ENCODE measurements around the gene KDM7A. TPM values are rescaled to one million over a fixed set of nuclear protein-coding genes. Genes with fewer than 3 reads are reported as not detected.

KDM7A gene
- total and polyA plus RNA-seq, 2 of the 8 experiments (the other 6 are each of a cell fraction or from before 2014, with no cell fraction given), result 2.2 to 12.5 TPM

DNA sequence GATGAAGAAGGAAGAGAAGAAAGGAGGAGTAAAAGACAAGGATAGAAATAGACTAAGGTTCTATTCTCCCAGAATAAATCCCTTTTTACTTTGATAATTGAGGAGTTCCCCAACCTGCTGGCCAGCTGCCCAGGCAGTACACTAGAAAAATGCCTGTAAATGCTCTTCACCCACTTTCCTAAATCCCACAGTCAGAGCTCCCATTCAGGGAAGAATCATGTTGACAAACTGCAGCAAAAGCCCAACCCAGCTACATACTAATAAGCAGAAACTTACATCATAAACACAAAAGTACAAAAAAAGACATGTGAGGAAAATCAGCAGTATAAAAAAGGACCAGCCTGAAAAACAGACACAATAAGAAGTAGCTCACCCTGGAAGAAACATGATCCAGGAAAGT, 15.8 kb upstream of the KDM7A start:
- Histone ChIP-seq H3K79me2 (ENCODE audit: control insufficient read depth in 1 of 2, insufficient read depth in 2 of 2, low read length in 2 of 2) (no peaks in the 10 kb centered on the region), H3K4me2 (ENCODE audit: insufficient read depth in 1 of 2, low read depth in 2 of 2, low read length in 2 of 2) (no peak overlapping the region), H4K91ac (replicated peaks; ENCODE audit: insufficient read length, low read length) (no peak overlapping the region), H3K9me3 (ENCODE audit: insufficient read depth in 2 of 2, low read depth in 1 of 2, low read length in 1 of 2) (no peaks in the 10 kb centered on the region), H3K79me1 (ENCODE audit: low read depth, low read length) (no peaks in the 10 kb centered on the region), H3K36me3 (ENCODE audit: control insufficient read depth in 2 of 4, insufficient read depth in 4 of 4, low read length in 3 of 4) (no peaks in the 10 kb centered on the region), H3K56ac (replicated peaks; ENCODE audit: insufficient read length, low read depth, low read length) (no peak overlapping the region), H3K4me3 (ENCODE audit: extremely low read depth in 1 of 4, insufficient read depth in 2 of 4, low read depth in 3 of 4, low read length in 4 of 4) (no peak overlapping the region), H3K9ac (replicated peaks in 1 of 4; ENCODE audit: extremely low read depth in 1 of 4, low read depth in 3 of 4, low read length in 3 of 4) (no peak overlapping the region), H2AK5ac (ENCODE audit: low read depth, low read length) (no peak overlapping the region), H3K4me1 (replicated peaks in 1 of 4; ENCODE audit: control insufficient read depth in 3 of 4, insufficient read depth in 4 of 4, low read length in 3 of 4) (peaks cover 0 to 6% (median 1%) of the 10 kb centered on the region in 4 experiments; a peak in 2 of 7 replicates), H2BK15ac (ENCODE audit: low read length) (no peak overlapping the region), H3K27ac (ENCODE audit: low read depth, low read length) (no peak overlapping the region), H4K20me1 (replicated peaks in 1 of 2; ENCODE audit: control insufficient read depth in 1 of 2, insufficient read depth in 2 of 2, low read length in 2 of 2) (no peaks in the 10 kb centered on the region), H3K4ac (replicated peaks; ENCODE audit: insufficient read length, low read depth, low read length) (no peak overlapping the region), H2BK12ac (ENCODE audit: low read depth, low read length) (no peak overlapping the region), H3K14ac (ENCODE audit: insufficient read length) (no peak overlapping the region), H4K5ac (ENCODE audit: insufficient read length, low read depth, low read length) (no peak overlapping the region), H3K18ac (ENCODE audit: extremely low read depth, low read length) (no peak overlapping the region), H2BK5ac (ENCODE audit: low read depth, low read length) (no peak overlapping the region), H3K27me3 (replicated peaks in 1 of 4; ENCODE audit: control insufficient read depth in 3 of 4, extremely low read depth in 1 of 4, insufficient read depth in 3 of 4, low read length in 3 of 4) (no peaks in the 10 kb centered on the region), H4K8ac (ENCODE audit: extremely low read depth, insufficient read depth, low read length) (no peak overlapping the region), H2BK20ac (ENCODE audit: low read length) (no peak overlapping the region), H3K23ac (ENCODE audit: insufficient read length) (no peak overlapping the region), H2BK120ac (replicated peaks; ENCODE audit: low read depth, low read length) (no peak overlapping the region), H3K23me2 (ENCODE audit: low read depth, low read length) (no peaks in the 10 kb centered on the region), H2AFZ (ENCODE audit: low read length) (no peak overlapping the region)
- CTCF ChIA-PET (ENCODE audit: partially characterized antibody), result interaction anchor here (0.6 to 1.2 kb wide), 9 partner anchors 10 to 637 kb away, joined by 3 to 5 read pairs (median 3); no protein-coding TSS in a partner anchor
- FAIRE-seq, result no peak
- POLR2A ChIA-PET (ENCODE audit: partially characterized antibody), result interaction anchor here (1.4 kb wide), 1 partner anchor 16 kb away, joined by 3 read pairs; the partner anchor contains the start of gene KDM7A
- TF ChIP-seq TBP (IDR thresholded peaks at IDR 0.05; ENCODE audit: low read depth, low read length) (no peak), SIX5 (IDR thresholded peaks at IDR 0.05; ENCODE audit: low read depth, low read length) (no peak), TAF7 (optimal IDR thresholded peaks at IDR 0.05; ENCODE audit: borderline replicate concordance, low read depth, low read length) (no peak), BRCA1 (IDR thresholded peaks at IDR 0.05; ENCODE audit: low read depth, low read length) (no peak), ASH2L (IDR thresholded peaks at IDR 0.05; ENCODE audit: low read length) (no peak), JUN (IDR thresholded peaks at IDR 0.05; ENCODE audit: low read depth, low read length) (no peak), BCL11A (IDR thresholded peaks at IDR 0.05; ENCODE audit: low read depth in 2 of 2, low read length in 2 of 2) (no peak)
- TF ChIP-seq, protein P1, sequence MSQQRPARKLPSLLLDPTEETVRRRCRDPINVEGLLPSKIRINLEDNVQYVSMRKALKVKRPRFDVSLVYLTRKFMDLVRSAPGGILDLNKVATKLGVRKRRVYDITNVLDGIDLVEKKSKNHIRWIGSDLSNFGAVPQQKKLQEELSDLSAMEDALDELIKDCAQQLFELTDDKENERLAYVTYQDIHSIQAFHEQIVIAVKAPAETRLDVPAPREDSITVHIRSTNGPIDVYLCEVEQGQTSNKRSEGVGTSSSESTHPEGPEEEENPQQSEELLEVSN (IDR thresholded peaks at IDR 0.05), result no peak
- no peak for DNase-seq (ENCODE audit: low read depth in 1 of 2, low spot score in 2 of 2)
